HepG2 (cell line): Measurements from ENCODE around the gene ROMO1. TPM values are rescaled to one million over a fixed set of nuclear protein-coding genes. Genes with fewer than 3 reads are reported as not detected.

ENCODE experiments used
- AGO2 ChIP-seq: fragments of 200-400 bp; formaldehyde crosslinking; optimal IDR thresholded peaks from 2 replicates; pipeline ENCODE3; 2017; ENCODE audit warnings: mild to moderate bottlenecking, low read depth, low read length, moderate library complexity
- ASH2L ChIP-seq: fragments of 300-600, 200-600 bp; sonication (generic); IDR thresholded peaks from 2 replicates; pipeline ENCODE4 v1.7.0; 2017; ENCODE audit warnings: low read depth, mild to moderate bottlenecking, moderate library complexity, mixed read lengths, low read length; ENCODE audit not compliant: insufficient read length
- CEBPB ChIP-seq: IDR thresholded peaks from 2 replicates; pipeline ENCODE4 v1.6.1; 2011; ENCODE audit warnings: low read depth, low read length, improper control_type of control experiment, borderline replicate concordance
- HDAC2 ChIP-seq: sonication (generic); formaldehyde crosslinking; IDR thresholded peaks from 2 replicates; pipeline ENCODE4 v1.4.0; 2020; ENCODE audit warnings: missing genetic modification reagents
- IRX3 ChIP-seq: sonication (generic); formaldehyde crosslinking; IDR thresholded peaks from 2 replicates; pipeline ENCODE4 v1.8.1; 2023; ENCODE audit warnings: mild to moderate bottlenecking, low read depth, missing genetic modification reagents, borderline replicate concordance
- ISX ChIP-seq: sonication (generic); formaldehyde crosslinking; conservative IDR thresholded peaks from 2 replicates; pipeline ENCODE4 v1.5.0; 2020; ENCODE audit warnings: missing genetic modification reagents
- KLF15 ChIP-seq: sonication (generic); formaldehyde crosslinking; IDR thresholded peaks from 2 replicates; pipeline ENCODE4 v1.8.1; 2023; ENCODE audit warnings: borderline replicate concordance, mild to moderate bottlenecking, inconsistent platforms, missing genetic modification reagents, mixed read lengths
- NBN ChIP-seq: fragments of 450-650 bp; conservative IDR thresholded peaks from 2 replicates; pipeline ENCODE4 v1.6.1; 2017
- POLR2AphosphoS2 ChIP-seq: IDR thresholded peaks from 2 replicates; pipeline ENCODE4 v1.6.1; 2011; ENCODE audit warnings: low read depth, low read length, improper control_type of control experiment
- POLR2AphosphoS5 ChIP-seq: IDR thresholded peaks from 2 replicates; pipeline ENCODE4 v1.6.1; 2012; ENCODE audit warnings: low read depth, low read length
- PRPF4 ChIP-seq: fragments of 200-400 bp; formaldehyde crosslinking; IDR thresholded peaks from 2 replicates; pipeline ENCODE4 v1.6.1; 2016; ENCODE audit warnings: low read length, low read depth; ENCODE audit not compliant: poor library complexity, severe bottlenecking
- ZNF44 ChIP-seq: sonication (generic); formaldehyde crosslinking; IDR thresholded peaks from 2 replicates; pipeline ENCODE4 v1.5.1; 2020; ENCODE audit warnings: mild to moderate bottlenecking, missing genetic modification reagents
- ZNF720 ChIP-seq: sonication (generic); formaldehyde crosslinking; IDR thresholded peaks from 2 replicates; pipeline ENCODE4 v1.4.0; 2020; ENCODE audit warnings: missing genetic modification reagents
- ZNF773 ChIP-seq: sonication (generic); formaldehyde crosslinking; IDR thresholded peaks from 2 replicates; pipeline ENCODE4 v1.4.0; 2020; ENCODE audit warnings: missing genetic modification reagents, borderline replicate concordance
- polyA plus RNA-seq, 8 experiments: library from polyadenylated mRNA; depleted of rRNA in 3 of 8; stranded (reverse) in 7 of 8; unstranded in 1 of 8; fragments of >200 nt; fragmentation: Illumina TruSeq in 4 of 8; extraction: Trizol in 4 of 8; gene quantifications; 2 replicates each; pipeline versions ENCODE4 v1.2.1 to v1.2.3, GENCODE V29; 2011 to 2016; ENCODE audit warnings: low read depth in 4 of 8, missing spikeins in 1 of 8, mixed read lengths in 1 of 8; ENCODE audit not compliant: insufficient read depth in 1 of 8
- total RNA-seq, 5 experiments: library from RNA; depleted of rRNA; stranded (reverse); fragments of >200 nt; fragmentation: Illumina TruSeq; extraction: Trizol; gene quantifications; 2 replicates each; pipeline ENCODE4 v1.2.3, GENCODE V29; 2016; ENCODE audit warnings: low read depth in 1 of 5
- TF ChIP-seq, protein P1 (sequence below): sonication (generic); formaldehyde crosslinking; IDR thresholded peaks from 2 replicates; pipeline ENCODE4 v1.9.0; 2021; ENCODE audit warnings: mild to moderate bottlenecking, missing genetic modification reagents
- TF ChIP-seq, protein P2 (sequence below): sonication (generic); formaldehyde crosslinking; IDR thresholded peaks from 2 replicates; pipeline ENCODE4 v1.4.0; 2020; ENCODE audit warnings: missing genetic modification reagents, borderline replicate concordance
- TF ChIP-seq, protein P3 (sequence below): IDR thresholded peaks from 2 replicates; pipeline ENCODE4 v1.6.1; 2018; ENCODE audit warnings: missing genetic modification reagents, mild to moderate bottlenecking, missing compliant biosample characterization
- TF ChIP-seq, protein P4 (sequence below): sonication (generic); formaldehyde crosslinking; IDR thresholded peaks from 2 replicates; pipeline ENCODE4 v1.5.0; 2020; ENCODE audit warnings: missing genetic modification reagents

ROMO1 gene
- total and polyA plus RNA-seq, 2 of the 13 experiments (the other 11 are each of a cell fraction or from before 2014, with no cell fraction given): 636 to 755 TPM

DNA sequence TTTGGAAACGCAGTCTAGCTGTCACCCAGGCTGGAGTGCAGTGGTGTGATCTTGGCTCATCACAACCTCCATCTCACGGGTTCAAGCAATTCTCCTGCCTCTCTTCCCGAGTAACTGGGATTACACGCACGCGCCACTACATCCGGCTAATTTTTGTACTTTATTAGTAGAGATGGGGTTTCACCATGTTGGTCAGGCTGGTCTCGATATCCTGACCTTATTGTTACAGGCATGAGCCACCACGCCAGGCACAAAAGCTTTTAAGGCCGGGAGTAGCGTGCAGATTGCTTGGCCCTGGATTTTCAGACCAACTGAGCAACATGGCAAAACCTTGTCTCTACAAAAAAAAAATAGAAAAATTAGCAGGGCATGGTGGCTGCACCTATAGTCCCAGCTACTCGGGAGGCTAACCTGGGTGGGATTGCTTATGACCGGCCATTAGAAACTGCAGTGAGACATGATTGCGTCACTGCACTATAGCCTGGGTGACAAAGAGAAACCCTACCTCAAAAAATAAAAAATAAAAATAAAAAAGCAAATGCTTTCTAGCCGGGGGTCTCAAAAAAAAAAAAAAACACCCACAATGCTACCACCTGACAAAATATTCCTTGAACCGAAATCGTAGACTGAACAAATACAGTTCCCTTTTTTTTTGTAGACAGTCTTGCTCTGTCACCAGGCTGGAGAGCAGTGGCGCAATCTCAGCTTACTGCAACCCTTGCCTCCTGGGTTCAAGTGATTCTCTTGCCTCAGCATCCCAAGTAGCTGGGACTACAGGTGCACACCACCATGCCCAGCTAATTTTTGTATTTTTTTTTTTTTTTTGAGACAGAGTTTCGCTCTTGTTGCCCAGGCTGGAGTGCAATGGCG lies 27.9 kb downstream of the ROMO1 start (continued):
- TF ChIP-seq KLF15 (no peak), POLR2AphosphoS5 (peak; percentile 24; the same call in 1 of the 2 replicates), ZNF720 (no peak), ISX (CRISPR knock-in tag) (no peak), CEBPB (peak; percentile 81), ZNF773 (CRISPR knock-in tag) (no peak), ASH2L (no peak), ZNF44 (CRISPR knock-in tag) (no peak), POLR2AphosphoS2 (peak; percentile 93; the same call in 1 of the 2 replicates), HDAC2 (CRISPR knock-in tag) (no peak), IRX3 (peak; percentile 13; the same call in 1 of the 2 replicates), AGO2 (peak; percentile 65), NBN (no peak), PRPF4 (peak; percentile 22)
- TF ChIP-seq, protein P1, sequence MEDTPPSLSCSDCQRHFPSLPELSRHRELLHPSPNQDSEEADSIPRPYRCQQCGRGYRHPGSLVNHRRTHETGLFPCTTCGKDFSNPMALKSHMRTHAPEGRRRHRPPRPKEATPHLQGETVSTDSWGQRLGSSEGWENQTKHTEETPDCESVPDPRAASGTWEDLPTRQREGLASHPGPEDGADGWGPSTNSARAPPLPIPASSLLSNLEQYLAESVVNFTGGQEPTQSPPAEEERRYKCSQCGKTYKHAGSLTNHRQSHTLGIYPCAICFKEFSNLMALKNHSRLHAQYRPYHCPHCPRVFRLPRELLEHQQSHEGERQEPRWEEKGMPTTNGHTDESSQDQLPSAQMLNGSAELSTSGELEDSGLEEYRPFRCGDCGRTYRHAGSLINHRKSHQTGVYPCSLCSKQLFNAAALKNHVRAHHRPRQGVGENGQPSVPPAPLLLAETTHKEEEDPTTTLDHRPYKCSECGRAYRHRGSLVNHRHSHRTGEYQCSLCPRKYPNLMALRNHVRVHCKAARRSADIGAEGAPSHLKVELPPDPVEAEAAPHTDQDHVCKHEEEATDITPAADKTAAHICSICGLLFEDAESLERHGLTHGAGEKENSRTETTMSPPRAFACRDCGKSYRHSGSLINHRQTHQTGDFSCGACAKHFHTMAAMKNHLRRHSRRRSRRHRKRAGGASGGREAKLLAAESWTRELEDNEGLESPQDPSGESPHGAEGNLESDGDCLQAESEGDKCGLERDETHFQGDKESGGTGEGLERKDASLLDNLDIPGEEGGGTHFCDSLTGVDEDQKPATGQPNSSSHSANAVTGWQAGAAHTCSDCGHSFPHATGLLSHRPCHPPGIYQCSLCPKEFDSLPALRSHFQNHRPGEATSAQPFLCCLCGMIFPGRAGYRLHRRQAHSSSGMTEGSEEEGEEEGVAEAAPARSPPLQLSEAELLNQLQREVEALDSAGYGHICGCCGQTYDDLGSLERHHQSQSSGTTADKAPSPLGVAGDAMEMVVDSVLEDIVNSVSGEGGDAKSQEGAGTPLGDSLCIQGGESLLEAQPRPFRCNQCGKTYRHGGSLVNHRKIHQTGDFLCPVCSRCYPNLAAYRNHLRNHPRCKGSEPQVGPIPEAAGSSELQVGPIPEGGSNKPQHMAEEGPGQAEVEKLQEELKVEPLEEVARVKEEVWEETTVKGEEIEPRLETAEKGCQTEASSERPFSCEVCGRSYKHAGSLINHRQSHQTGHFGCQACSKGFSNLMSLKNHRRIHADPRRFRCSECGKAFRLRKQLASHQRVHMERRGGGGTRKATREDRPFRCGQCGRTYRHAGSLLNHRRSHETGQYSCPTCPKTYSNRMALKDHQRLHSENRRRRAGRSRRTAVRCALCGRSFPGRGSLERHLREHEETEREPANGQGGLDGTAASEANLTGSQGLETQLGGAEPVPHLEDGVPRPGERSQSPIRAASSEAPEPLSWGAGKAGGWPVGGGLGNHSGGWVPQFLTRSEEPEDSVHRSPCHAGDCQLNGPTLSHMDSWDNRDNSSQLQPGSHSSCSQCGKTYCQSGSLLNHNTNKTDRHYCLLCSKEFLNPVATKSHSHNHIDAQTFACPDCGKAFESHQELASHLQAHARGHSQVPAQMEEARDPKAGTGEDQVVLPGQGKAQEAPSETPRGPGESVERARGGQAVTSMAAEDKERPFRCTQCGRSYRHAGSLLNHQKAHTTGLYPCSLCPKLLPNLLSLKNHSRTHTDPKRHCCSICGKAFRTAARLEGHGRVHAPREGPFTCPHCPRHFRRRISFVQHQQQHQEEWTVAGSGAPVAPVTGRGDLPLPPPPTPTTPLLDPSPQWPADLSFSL: no peak
- TF ChIP-seq, protein P2, sequence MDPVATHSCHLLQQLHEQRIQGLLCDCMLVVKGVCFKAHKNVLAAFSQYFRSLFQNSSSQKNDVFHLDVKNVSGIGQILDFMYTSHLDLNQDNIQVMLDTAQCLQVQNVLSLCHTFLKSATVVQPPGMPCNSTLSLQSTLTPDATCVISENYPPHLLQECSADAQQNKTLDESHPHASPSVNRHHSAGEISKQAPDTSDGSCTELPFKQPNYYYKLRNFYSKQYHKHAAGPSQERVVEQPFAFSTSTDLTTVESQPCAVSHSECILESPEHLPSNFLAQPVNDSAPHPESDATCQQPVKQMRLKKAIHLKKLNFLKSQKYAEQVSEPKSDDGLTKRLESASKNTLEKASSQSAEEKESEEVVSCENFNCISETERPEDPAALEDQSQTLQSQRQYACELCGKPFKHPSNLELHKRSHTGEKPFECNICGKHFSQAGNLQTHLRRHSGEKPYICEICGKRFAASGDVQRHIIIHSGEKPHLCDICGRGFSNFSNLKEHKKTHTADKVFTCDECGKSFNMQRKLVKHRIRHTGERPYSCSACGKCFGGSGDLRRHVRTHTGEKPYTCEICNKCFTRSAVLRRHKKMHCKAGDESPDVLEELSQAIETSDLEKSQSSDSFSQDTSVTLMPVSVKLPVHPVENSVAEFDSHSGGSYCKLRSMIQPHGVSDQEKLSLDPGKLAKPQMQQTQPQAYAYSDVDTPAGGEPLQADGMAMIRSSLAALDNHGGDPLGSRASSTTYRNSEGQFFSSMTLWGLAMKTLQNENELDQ (CRISPR knock-in tag): no peak
- TF ChIP-seq, protein P3, sequence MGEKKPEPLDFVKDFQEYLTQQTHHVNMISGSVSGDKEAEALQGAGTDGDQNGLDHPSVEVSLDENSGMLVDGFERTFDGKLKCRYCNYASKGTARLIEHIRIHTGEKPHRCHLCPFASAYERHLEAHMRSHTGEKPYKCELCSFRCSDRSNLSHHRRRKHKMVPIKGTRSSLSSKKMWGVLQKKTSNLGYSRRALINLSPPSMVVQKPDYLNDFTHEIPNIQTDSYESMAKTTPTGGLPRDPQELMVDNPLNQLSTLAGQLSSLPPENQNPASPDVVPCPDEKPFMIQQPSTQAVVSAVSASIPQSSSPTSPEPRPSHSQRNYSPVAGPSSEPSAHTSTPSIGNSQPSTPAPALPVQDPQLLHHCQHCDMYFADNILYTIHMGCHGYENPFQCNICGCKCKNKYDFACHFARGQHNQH: no peak
- TF ChIP-seq, protein P4, sequence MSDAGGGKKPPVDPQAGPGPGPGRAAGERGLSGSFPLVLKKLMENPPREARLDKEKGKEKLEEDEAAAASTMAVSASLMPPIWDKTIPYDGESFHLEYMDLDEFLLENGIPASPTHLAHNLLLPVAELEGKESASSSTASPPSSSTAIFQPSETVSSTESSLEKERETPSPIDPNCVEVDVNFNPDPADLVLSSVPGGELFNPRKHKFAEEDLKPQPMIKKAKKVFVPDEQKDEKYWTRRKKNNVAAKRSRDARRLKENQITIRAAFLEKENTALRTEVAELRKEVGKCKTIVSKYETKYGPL (CRISPR knock-in tag): no peak
